B cell (primary cell): ENCODE results near the gene DDX54. TPM values are rescaled to one million over a fixed set of nuclear protein-coding genes. Genes with fewer than 3 reads are reported as not detected.

Source experiments
- ATAC-seq: fragments of 200-7000 bp; cut with Tn5 transposase; one replicate; pipeline ENCODE4 v1.10.0; 2021; ENCODE audit warnings: low read depth, mild to moderate bottlenecking, moderate number of reproducible peaks, moderate library complexity
- CTCF ChIA-PET: fragments of 350-600 bp; sonication (Branson Sonifier 250); formaldehyde crosslinking; loops from one replicate; lab custom pipeline; 2021; ENCODE audit warnings: antibody characterized with exemption, inconsistent platforms; lab: Charles Lee
- POLR2A ChIA-PET: fragments of 350-600 bp; sonication (Branson Sonifier 250); formaldehyde crosslinking; loops from one replicate; lab custom pipeline; 2021; ENCODE audit warnings: antibody characterized with exemption; lab: Charles Lee
- DNase-seq: peaks from one replicate; pipeline ENCODE4 v3.0.0; 2013
- H2AFZ ChIP-seq: 2 replicates; pipeline ENCODE4 v1.6.1; 2012; ENCODE audit warnings: mild to moderate bottlenecking, low read depth, low read length; ENCODE audit not compliant: insufficient read depth, poor library complexity, severe bottlenecking
- H3K27ac ChIP-seq, 2 donors: 1 replicate in 1 of 2; 2 replicates in 1 of 2; pipeline ENCODE4 v1.5.1; 2012 to 2013; ENCODE audit warnings: low read length in 2 of 2, mild to moderate bottlenecking in 2 of 2, moderate library complexity in 1 of 2
- H3K27me3 ChIP-seq, 4 experiments: fragments of 200-600 bp in 1 of 4; sonication (generic) in 1 of 4; replicated peaks in 1 of 4; 1 replicate in 2 of 4; 2 replicates in 2 of 4; pipeline versions ENCODE4 v1.6.1 to v1.7.0; 2013 to 2016; ENCODE audit warnings: low read length in 3 of 4, mild to moderate bottlenecking in 2 of 4, mixed read lengths in 1 of 4, moderate library complexity in 1 of 4; ENCODE audit not compliant: insufficient read depth in 4 of 4, control insufficient read depth in 3 of 4; ENCODE audit errors: control extremely low read depth in 1 of 4
- H3K36me3 ChIP-seq, 2 experiments: replicated peaks in 1 of 2; 1 replicate in 1 of 2; 2 replicates in 1 of 2; pipeline versions ENCODE4 v1.6.1 to v1.7.1; 2013; ENCODE audit warnings: low read length in 1 of 2; ENCODE audit not compliant: insufficient read depth in 2 of 2, control insufficient read depth in 1 of 2; ENCODE audit errors: control extremely low read depth in 1 of 2, extremely low read depth in 1 of 2
- H3K4me1 ChIP-seq, 2 donors: fragments of 200-600 bp in 1 of 2; sonication (generic) in 1 of 2; 1 replicate in 1 of 2; 2 replicates in 1 of 2; pipeline versions ENCODE4 v1.5.1 to v1.6.1; 2013 to 2017; ENCODE audit warnings: low read length in 2 of 2; ENCODE audit not compliant: control insufficient read depth in 2 of 2, insufficient read depth in 2 of 2
- H3K4me2 ChIP-seq: replicated peaks from 2 replicates; pipeline ENCODE3; 2012; ENCODE audit warnings: mild to moderate bottlenecking, low read depth, low read length; ENCODE audit not compliant: poor library complexity, severe bottlenecking
- H3K4me3 ChIP-seq, 5 experiments: fragments of 200-600 bp in 1 of 5; sonication (generic) in 1 of 5; 1 replicate in 3 of 5; 2 replicates in 2 of 5; pipeline versions ENCODE4 v1.5.1 to v1.7.0; 2011 to 2016; ENCODE audit warnings: low read length in 4 of 5, mild to moderate bottlenecking in 4 of 5, low read depth in 2 of 5, control low read depth in 1 of 5, moderate library complexity in 1 of 5; ENCODE audit not compliant: insufficient read depth in 1 of 5; ENCODE audit errors: control extremely low read depth in 1 of 5, extremely low read depth in 1 of 5
- H3K79me2 ChIP-seq: fragments of 200-600 bp; sonication (generic); one replicate; pipeline ENCODE4 v1.6.0; 2016; ENCODE audit warnings: low read length; ENCODE audit not compliant: control insufficient read depth, insufficient read depth
- H3K9ac ChIP-seq: fragments of 200-600 bp; sonication (generic); 2 replicates; pipeline ENCODE4 v1.6.1; 2017; ENCODE audit warnings: mild to moderate bottlenecking, low read length, moderate library complexity
- H3K9me3 ChIP-seq, 3 donors: one replicate each; pipeline versions ENCODE4 v1.6.1 to v1.7.1; 2013; ENCODE audit warnings: low read length in 2 of 3; ENCODE audit not compliant: control insufficient read depth in 2 of 3, insufficient read depth in 1 of 3; ENCODE audit errors: control extremely low read depth in 1 of 3
- H4K20me1 ChIP-seq: 2 replicates; pipeline ENCODE4 v1.6.0; 2012; ENCODE audit warnings: mild to moderate bottlenecking, low read length; ENCODE audit not compliant: insufficient read depth, control insufficient read depth, poor library complexity, severe bottlenecking
- H3K27ac Mint-ChIP-seq: one replicate; pipeline ENCODE4 v1.8.0; 2021; ENCODE audit warnings: mixed read lengths
- H3K27me3 Mint-ChIP-seq: one replicate; pipeline ENCODE4 v1.8.0; 2021; ENCODE audit warnings: mixed read lengths
- H3K4me1 Mint-ChIP-seq: one replicate; pipeline ENCODE4 v1.8.0; 2021; ENCODE audit warnings: mixed read lengths
- H3K4me3 Mint-ChIP-seq: one replicate; pipeline ENCODE4 v1.8.0; 2021; ENCODE audit warnings: mixed read lengths
- H3K9me3 Mint-ChIP-seq: one replicate; pipeline ENCODE4 v1.8.0; 2022; ENCODE audit warnings: mixed read lengths; ENCODE audit not compliant: insufficient read depth
- EZH2 ChIP-seq: IDR thresholded peaks from 2 replicates; pipeline ENCODE4 v1.6.1; 2012; ENCODE audit warnings: borderline replicate concordance, low read depth, mild to moderate bottlenecking, moderate library complexity, low read length; ENCODE audit not compliant: insufficient read depth, poor library complexity, severe bottlenecking
- WGBS: methylation state at CpG from one replicate; pipeline ENCODE4 v1.1.5; 2013; ENCODE audit warnings: missing lambda C conversion rate; ENCODE audit not compliant: insufficient coverage; 5-methylcytosine and 5-hydroxymethylcytosine counted together
- intact Hi-C: fragments of 100-400 bp; cut with micrococcal nuclease; formaldehyde crosslinking; loops from one replicate; pipeline ENCODE4 v1.10.0; 2022
- polyA plus RNA-seq: library from polyadenylated mRNA; depleted of rRNA; stranded (reverse); fragments of >200 nt; gene quantifications from 2 replicates; pipeline ENCODE4 v1.2.3, GENCODE V29; 2012
- total RNA-seq, 2 donors: library from RNA; stranded (reverse); fragments of 120-200 nt in 1 of 2; gene quantifications; 1 replicate in 1 of 2; 2 replicates in 1 of 2; pipeline versions ENCODE4 v1.2.3 to v1.2.4, GENCODE V29; 2013 to 2022
- TF ChIP-seq, protein P1 (sequence below): fragments of 200-600 bp; IDR thresholded peaks from one replicate; pipeline ENCODE4 v1.8.0; 2022; ENCODE audit warnings: antibody characterized with exemption, mild to moderate bottlenecking

DDX54 gene
- total and polyA plus RNA-seq, 2 donors (not counting 1 experiment from before 2014, with no cell fraction given): 55.4 to 101 TPM

DNA sequence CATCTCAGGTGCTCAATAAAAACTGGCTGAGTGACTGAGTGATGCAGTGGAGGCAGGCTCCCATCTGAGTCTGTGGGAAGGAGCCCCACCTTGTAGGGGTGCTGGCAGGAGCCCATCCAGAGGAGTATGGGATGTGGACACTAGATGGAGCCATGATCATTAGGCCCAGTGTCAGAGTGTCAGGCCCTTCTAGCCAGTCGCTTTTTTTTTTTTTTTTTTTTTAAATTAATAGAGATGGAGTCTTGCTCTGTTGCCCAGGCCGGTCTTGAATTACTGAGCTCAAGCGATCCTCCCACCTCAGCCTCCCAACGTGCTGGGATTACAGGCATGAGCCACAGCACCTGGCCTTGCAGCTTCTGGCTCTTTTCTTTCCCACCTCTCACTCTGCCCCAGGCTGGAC is 11.7 kb upstream of the DDX54 start:
- Histone ChIP-seq H3K9ac (no peak overlapping the region), H3K36me3 (peaks cover 0 to 6% of the 10 kb centered on the region in 2 experiments), H3K79me2 (no peaks in the 10 kb centered on the region), H3K4me3 (no peak overlapping the region), H3K27me3 (no peaks in the 10 kb centered on the region), H3K27ac (no peak overlapping the region), H2AFZ (no peak overlapping the region), H3K4me2 (peak overlapping the region; percentile 31), H3K9me3 (peaks cover 0 to 3% (median 0%) of the 10 kb centered on the region in 3 donors), H3K4me1 (peaks cover 12 to 18% of the 10 kb centered on the region in 2 donors), H4K20me1 (no peaks in the 10 kb centered on the region)
- H3K9me3 Mint-ChIP-seq: no peaks in the 10 kb centered on the region
- intact Hi-C loops: loop anchor here (1.0 to 10.0 kb wide), 5 partner anchors 11 to 230 kb away; partner anchors contain the start of gene TPCN1
- peaks cover 20% of the 10 kb centered on the region for H3K4me1 Mint-ChIP-seq
- ATAC-seq (peak; percentile 94), DNase-seq (peak; percentile 84)
- WGBS: 20% methylated on average over 3 of the region's 4 CpGs
- TF ChIP-seq, protein P1, sequence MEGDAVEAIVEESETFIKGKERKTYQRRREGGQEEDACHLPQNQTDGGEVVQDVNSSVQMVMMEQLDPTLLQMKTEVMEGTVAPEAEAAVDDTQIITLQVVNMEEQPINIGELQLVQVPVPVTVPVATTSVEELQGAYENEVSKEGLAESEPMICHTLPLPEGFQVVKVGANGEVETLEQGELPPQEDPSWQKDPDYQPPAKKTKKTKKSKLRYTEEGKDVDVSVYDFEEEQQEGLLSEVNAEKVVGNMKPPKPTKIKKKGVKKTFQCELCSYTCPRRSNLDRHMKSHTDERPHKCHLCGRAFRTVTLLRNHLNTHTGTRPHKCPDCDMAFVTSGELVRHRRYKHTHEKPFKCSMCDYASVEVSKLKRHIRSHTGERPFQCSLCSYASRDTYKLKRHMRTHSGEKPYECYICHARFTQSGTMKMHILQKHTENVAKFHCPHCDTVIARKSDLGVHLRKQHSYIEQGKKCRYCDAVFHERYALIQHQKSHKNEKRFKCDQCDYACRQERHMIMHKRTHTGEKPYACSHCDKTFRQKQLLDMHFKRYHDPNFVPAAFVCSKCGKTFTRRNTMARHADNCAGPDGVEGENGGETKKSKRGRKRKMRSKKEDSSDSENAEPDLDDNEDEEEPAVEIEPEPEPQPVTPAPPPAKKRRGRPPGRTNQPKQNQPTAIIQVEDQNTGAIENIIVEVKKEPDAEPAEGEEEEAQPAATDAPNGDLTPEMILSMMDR: peak; percentile 73
- no peak for TF ChIP-seq EZH2
- H3K4me3 Mint-ChIP-seq: peak overlapping the region; percentile 0
- H3K27me3 Mint-ChIP-seq: no peaks in the 10 kb centered on the region
- H3K27ac Mint-ChIP-seq: peak overlapping the region; percentile 73
- CTCF ChIA-PET: interaction anchor here (0.6 to 4.2 kb wide), 25 partner anchors 8 to 1064 kb away, joined by 3 to 96 read pairs (median 5); partner anchors contain the start of genes DDX54, OAS2, SDSL and TPCN1
- POLR2A ChIA-PET: interaction anchor here (0.6 to 2.2 kb wide), 9 partner anchors 9 to 88 kb away, joined by 4 to 17 read pairs (median 10); partner anchors contain the start of gene TPCN1

DNA sequence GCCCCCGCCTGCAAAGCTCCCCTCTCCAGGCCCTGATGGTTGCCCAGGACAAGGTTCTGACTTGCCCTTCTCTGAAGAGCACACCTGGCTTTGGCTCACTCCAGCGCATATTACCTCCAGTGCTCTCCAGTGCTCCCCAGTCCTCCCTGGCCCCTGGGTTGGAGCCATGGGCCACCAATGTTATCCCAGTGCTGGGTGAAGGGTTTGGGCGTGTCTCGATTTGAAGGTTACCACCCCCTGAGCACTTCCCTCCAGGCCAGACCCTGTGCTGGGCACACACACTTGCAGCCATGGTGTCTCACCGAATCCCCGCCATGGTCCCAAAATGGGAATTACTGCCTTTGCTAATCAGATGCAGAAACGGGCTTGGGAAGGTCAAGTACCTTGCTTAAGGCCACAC is 11.3 kb upstream of the DDX54 start:
- Histone ChIP-seq H3K9ac (no peak overlapping the region), H3K79me2 (no peaks in the 10 kb centered on the region), H3K4me2 (no peak overlapping the region), H3K27ac (no peak overlapping the region), H3K27me3 (no peaks in the 10 kb centered on the region), H3K4me3 (no peak overlapping the region), H3K9me3 (peaks cover 0 to 3% (median 0%) of the 10 kb centered on the region in 3 donors), H4K20me1 (no peaks in the 10 kb centered on the region), H3K4me1 (peaks cover 12 to 18% of the 10 kb centered on the region in 2 donors), H3K36me3 (peaks cover 1 to 10% of the 10 kb centered on the region in 2 experiments), H2AFZ (no peak overlapping the region)
- intact Hi-C loops: loop anchor here (5.0 to 10.0 kb wide), 2 partner anchors 98 to 231 kb away; no protein-coding TSS in a partner anchor
- Mint-ChIP-seq H3K4me3 (no peak overlapping the region), H3K27me3 (no peaks in the 10 kb centered on the region), H3K27ac (peak overlapping the region; percentile 68), H3K9me3 (no peaks in the 10 kb centered on the region), H3K4me1 (peaks cover 20% of the 10 kb centered on the region)
- DNase-seq (no peak), ATAC-seq (no peak)
- TF ChIP-seq, protein P1: no peak
- TF ChIP-seq EZH2: no peak
- POLR2A ChIA-PET: interaction anchor here (1.0 to 2.2 kb wide), 5 partner anchors 12 to 37 kb away, joined by 5 to 17 read pairs (median 13); partner anchors contain the start of gene TPCN1
- WGBS: 96% methylated on average over 6 of the region's 7 CpGs
- CTCF ChIA-PET: interaction anchor here (0.7 to 4.2 kb wide), 14 partner anchors 9 to 1064 kb away, joined by 3 to 96 read pairs (median 5); partner anchors contain the start of genes DDX54, OAS2, SDSL and TPCN1
